ENCODE data around the gene ZNF292. TPM values are rescaled to one million over a fixed set of nuclear protein-coding genes. Genes with fewer than 3 reads are reported as not detected.

ZNF292 gene
- total and polyA plus RNA-seq, 8 donors, result 1.9 to 106 (median 21.1) TPM

- intact Hi-C loops (cut with DNase I; ENCODE audit: low total_unique reads), result no loop called here
- DNase-seq, result no peak
- H3K36me3 ChIP-seq, result peaks cover 18 to 77% (median 67%) of the 10 kb centered on the region in 4 donors
Measured at GRCh38 chr6:87224971-87225370, 69.6 kb downstream of the ZNF292 start.

GRCh38 chr6:87225511-87225910, 70.1 kb downstream of the ZNF292 start:
- DNase-seq, result no peak
- Histone ChIP-seq H3K27me3 (no peaks in the 10 kb centered on the region), H3K36me3 (peaks cover 18 to 76% (median 66%) of the 10 kb centered on the region in 4 donors), H3K27ac (no peak overlapping the region), H3K4me1 (no peaks in the 10 kb centered on the region), H3K4me3 (no peak overlapping the region), H3K9me3 (no peaks in the 10 kb centered on the region)
- WGBS, 5 donors, result 89 to 97% (median 93%) methylated on average over 2 of the region's 2 CpGs
- TF ChIP-seq POLR2A (IDR thresholded peaks at IDR 0.05) (no peak), CTCF (IDR thresholded peaks at IDR 0.05) (no peak), EP300 (IDR thresholded peaks at IDR 0.05) (no peak), POLR2AphosphoS5 (IDR thresholded peaks at IDR 0.05) (no peak)
- intact Hi-C loops (cut with DNase I; ENCODE audit: low total_unique reads), result no loop called here

More at GRCh38 chr6:87224971-87225370, 69.6 kb downstream of the ZNF292 start:
- H3K27ac ChIP-seq, result no peak overlapping the region
- no peaks in the 10 kb centered on the region for H3K27me3 ChIP-seq
- TF ChIP-seq POLR2AphosphoS5 (IDR thresholded peaks at IDR 0.05), result no peak
- TF ChIP-seq EP300 (IDR thresholded peaks at IDR 0.05), result no peak
- TF ChIP-seq CTCF (IDR thresholded peaks at IDR 0.05), result no peak
- no peak for TF ChIP-seq POLR2A (IDR thresholded peaks at IDR 0.05)
- no peak overlapping the region for H3K4me3 ChIP-seq
- no peaks in the 10 kb centered on the region for H3K9me3 ChIP-seq
- 93 to 100% (median 100%) methylated on average over 1 of the region's 1 CpG for WGBS, 5 donors
- H3K4me1 ChIP-seq, result no peaks in the 10 kb centered on the region

- Histone ChIP-seq H3K4me3 (no peak overlapping the region), H3K27me3 (no peaks in the 10 kb centered on the region), H3K9me3 (no peaks in the 10 kb centered on the region), H3K4me1 (no peaks in the 10 kb centered on the region), H3K27ac (no peak overlapping the region), H3K36me3 (peaks cover 18 to 75% (median 62%) of the 10 kb centered on the region in 4 donors)
- intact Hi-C loops (cut with DNase I; ENCODE audit: low total_unique reads), result no loop called here
- no peak for DNase-seq
- TF ChIP-seq POLR2A (IDR thresholded peaks at IDR 0.05), result no peak
- no peak for TF ChIP-seq POLR2AphosphoS5 (IDR thresholded peaks at IDR 0.05)
- no peak for TF ChIP-seq EP300 (IDR thresholded peaks at IDR 0.05)
- TF ChIP-seq CTCF (IDR thresholded peaks at IDR 0.05), result no peak
Measured at GRCh38 chr6:87225937-87226336, 70.6 kb downstream of the ZNF292 start.

- DNase-seq, result no peak
- no peak overlapping the region for H3K27ac ChIP-seq
- H3K27me3 ChIP-seq, result no peaks in the 10 kb centered on the region
- H3K4me3 ChIP-seq, result no peak overlapping the region
- intact Hi-C loops (cut with DNase I; ENCODE audit: low total_unique reads), result no loop called here
- TF ChIP-seq EP300 (IDR thresholded peaks at IDR 0.05), result no peak
- TF ChIP-seq POLR2AphosphoS5 (IDR thresholded peaks at IDR 0.05), result no peak
- TF ChIP-seq POLR2A (IDR thresholded peaks at IDR 0.05), result no peak
- no peak for TF ChIP-seq CTCF (IDR thresholded peaks at IDR 0.05)
- H3K36me3 ChIP-seq, result peaks cover 0 to 45% (median 23%) of the 10 kb centered on the region in 4 donors
- WGBS, 5 donors, result 75 to 85% (median 82%) methylated on average over 1 of the region's 1 CpG
- peaks cover 0 to 11% (median 3%) of the 10 kb centered on the region in 4 donors for H3K4me1 ChIP-seq
- no peaks in the 10 kb centered on the region for H3K9me3 ChIP-seq
Measured at GRCh38 chr6:87230801-87231200, 75.4 kb downstream of the ZNF292 start.

Measured in stomach (tissue), 9 donors.